ENCODE data around the gene PDE1A. TPM values are rescaled to one million over a fixed set of nuclear protein-coding genes. Genes with fewer than 3 reads are reported as not detected.

The PDE1A gene
- polyA plus RNA-seq, 1 experiment, result 1.0 TPM

- DNase-seq (ENCODE audit: low read depth), result no peak
- H3K4me3 ChIP-seq (ENCODE audit: low read depth, low read length), result no peak overlapping the region
- TF ChIP-seq, protein P1, sequence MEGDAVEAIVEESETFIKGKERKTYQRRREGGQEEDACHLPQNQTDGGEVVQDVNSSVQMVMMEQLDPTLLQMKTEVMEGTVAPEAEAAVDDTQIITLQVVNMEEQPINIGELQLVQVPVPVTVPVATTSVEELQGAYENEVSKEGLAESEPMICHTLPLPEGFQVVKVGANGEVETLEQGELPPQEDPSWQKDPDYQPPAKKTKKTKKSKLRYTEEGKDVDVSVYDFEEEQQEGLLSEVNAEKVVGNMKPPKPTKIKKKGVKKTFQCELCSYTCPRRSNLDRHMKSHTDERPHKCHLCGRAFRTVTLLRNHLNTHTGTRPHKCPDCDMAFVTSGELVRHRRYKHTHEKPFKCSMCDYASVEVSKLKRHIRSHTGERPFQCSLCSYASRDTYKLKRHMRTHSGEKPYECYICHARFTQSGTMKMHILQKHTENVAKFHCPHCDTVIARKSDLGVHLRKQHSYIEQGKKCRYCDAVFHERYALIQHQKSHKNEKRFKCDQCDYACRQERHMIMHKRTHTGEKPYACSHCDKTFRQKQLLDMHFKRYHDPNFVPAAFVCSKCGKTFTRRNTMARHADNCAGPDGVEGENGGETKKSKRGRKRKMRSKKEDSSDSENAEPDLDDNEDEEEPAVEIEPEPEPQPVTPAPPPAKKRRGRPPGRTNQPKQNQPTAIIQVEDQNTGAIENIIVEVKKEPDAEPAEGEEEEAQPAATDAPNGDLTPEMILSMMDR (IDR thresholded peaks at IDR 0.05; ENCODE audit: insufficient read depth, low read depth, low read length), result no peak
- ChIA-PET POLR2A (no interaction called here), CTCF (interaction anchor here (1.5 kb wide), 1 partner anchor 10 kb away, joined by 4 read pairs; no protein-coding TSS in a partner anchor)
- H3K36me3 ChIP-seq (ENCODE audit: control insufficient read depth, insufficient read depth, low read length), result no peaks in the 10 kb centered on the region
- H3K27me3 ChIP-seq (ENCODE audit: control insufficient read depth, insufficient read depth, low read length), result no peaks in the 10 kb centered on the region
Measured at GRCh38 chr2:182358601-182359000, 68.2 kb downstream of the PDE1A start.

GRCh38 chr2:182355815-182356214, 71.0 kb downstream of the PDE1A start:
- CTCF ChIA-PET, result no interaction called here
- no peak for DNase-seq (ENCODE audit: low read depth)

GRCh38 chr2:182351427-182351826, 75.4 kb downstream of the PDE1A start:
- CTCF ChIA-PET, result no interaction called here
- no peaks in the 10 kb centered on the region for H3K27me3 ChIP-seq (ENCODE audit: control insufficient read depth, insufficient read depth, low read length)
- TF ChIP-seq, protein P1 (IDR thresholded peaks at IDR 0.05; ENCODE audit: insufficient read depth, low read depth, low read length), result no peak
- no peak for DNase-seq (ENCODE audit: low read depth)
- POLR2A ChIA-PET, result no interaction called here
- H3K36me3 ChIP-seq (ENCODE audit: control insufficient read depth, insufficient read depth, low read length), result no peaks in the 10 kb centered on the region
- no peak overlapping the region for H3K4me3 ChIP-seq (ENCODE audit: low read depth, low read length)

More at GRCh38 chr2:182355815-182356214, 71.0 kb downstream of the PDE1A start:
- Histone ChIP-seq H3K36me3 (ENCODE audit: control insufficient read depth, insufficient read depth, low read length) (no peaks in the 10 kb centered on the region), H3K27me3 (ENCODE audit: control insufficient read depth, insufficient read depth, low read length) (no peaks in the 10 kb centered on the region), H3K4me3 (ENCODE audit: low read depth, low read length) (no peak overlapping the region)
- POLR2A ChIA-PET, result no interaction called here
- TF ChIP-seq, protein P1 (IDR thresholded peaks at IDR 0.05; ENCODE audit: insufficient read depth, low read depth, low read length), result no peak

GRCh38 chr2:182349268-182349667, 77.6 kb downstream of the PDE1A start:
- POLR2A ChIA-PET, result no interaction called here
- TF ChIP-seq, protein P1 (IDR thresholded peaks at IDR 0.05; ENCODE audit: insufficient read depth, low read depth, low read length), result no peak

GRCh38 chr2:182345384-182345783, 81.5 kb downstream of the PDE1A start:
- POLR2A ChIA-PET, result no interaction called here
- CTCF ChIA-PET, result interaction anchor here (0.6 kb wide), 1 partner anchor 626 kb away, joined by 3 read pairs; no protein-coding TSS in a partner anchor
- Histone ChIP-seq H3K36me3 (ENCODE audit: control insufficient read depth, insufficient read depth, low read length) (no peaks in the 10 kb centered on the region), H3K27me3 (ENCODE audit: control insufficient read depth, insufficient read depth, low read length) (no peaks in the 10 kb centered on the region), H3K4me3 (ENCODE audit: low read depth, low read length) (no peak overlapping the region)
- DNase-seq (ENCODE audit: low read depth), result no peak
- TF ChIP-seq, protein P1 (IDR thresholded peaks at IDR 0.05; ENCODE audit: insufficient read depth, low read depth, low read length), result no peak

More at GRCh38 chr2:182349268-182349667, 77.6 kb downstream of the PDE1A start:
- CTCF ChIA-PET, result interaction anchor here (0.7 kb wide), 1 partner anchor 78 kb away, joined by 4 read pairs; no protein-coding TSS in a partner anchor
- DNase-seq (ENCODE audit: low read depth), result no peak
- no peak overlapping the region for H3K4me3 ChIP-seq (ENCODE audit: low read depth, low read length)
- no peaks in the 10 kb centered on the region for H3K36me3 ChIP-seq (ENCODE audit: control insufficient read depth, insufficient read depth, low read length)
- H3K27me3 ChIP-seq (ENCODE audit: control insufficient read depth, insufficient read depth, low read length), result no peaks in the 10 kb centered on the region
